Measurements from ENCODE around the gene CNNM3.

GRCh38 chr2:96838345-96839292 is 22.6 kb downstream of the CNNM3 start:
- no peak for TF ChIP-seq CTCF (IDR thresholded peaks at IDR 0.05; ENCODE audit: low read depth, low read length)
- TF ChIP-seq MYC (IDR thresholded peaks at IDR 0.05; ENCODE audit: low read depth, low read length): no peak
- no peak for TF ChIP-seq POLR2A (IDR thresholded peaks at IDR 0.05; ENCODE audit: extremely low read depth, insufficient read length)
- no peak for TF ChIP-seq MAX (IDR thresholded peaks at IDR 0.05; ENCODE audit: low read depth, low read length)

Data from NB4 (cell line).